Right renal pelvis (tissue), 4 donors: Measurements from ENCODE around the gene PERCC1. TPM values are rescaled to one million over a fixed set of nuclear protein-coding genes. Genes with fewer than 3 reads are reported as not detected.

Source experiments
- polyA plus RNA-seq, 4 donors: library from polyadenylated mRNA; unstranded; fragments of 120-200 nt; gene quantifications; one replicate each; pipeline ENCODE4 v1.2.1, GENCODE V29; 2013; ENCODE audit not compliant: insufficient read length in 4 of 4

PERCC1 gene
- polyA plus RNA-seq, 4 donors, result 0.26 TPM; not detected in 3

Other genes starting within 250 kb of the PERCC1 start
- 1 to 10 TPM in 2 of 4 donors, under 1 TPM in 2; 0.47 to 1.6 (median 0.90) TPM for gene TPSG1, start 205.8 kb upstream of the PERCC1 start, polyA plus RNA-seq
- under 1 TPM in 1 of 4 donors, not detected in 3; 0.16 TPM for gene TPSB2, start 200.9 kb upstream of the PERCC1 start, polyA plus RNA-seq
- under 1 TPM in 3 of 4 donors, not detected in 1; 0.09 to 0.36 (median 0.25) TPM for gene TPSAB1, start 190.4 kb upstream of the PERCC1 start, polyA plus RNA-seq
- under 1 TPM in 1 of 4 donors, not detected in 3; 0.55 TPM for gene TPSD1, start 175.0 kb upstream of the PERCC1 start, polyA plus RNA-seq
- gene UBE2I, start 121.4 kb upstream of the PERCC1 start, polyA plus RNA-seq, result 100 to 1,000 TPM; 169 to 186 (median 176) TPM
- gene BAIAP3, start 97.4 kb upstream of the PERCC1 start, polyA plus RNA-seq, result 1 to 10 TPM; 3.9 to 8.5 (median 4.7) TPM
- gene TSR3, start 79.2 kb upstream of the PERCC1 start, polyA plus RNA-seq, result 10 to 100 TPM; 37.9 to 62.9 (median 46.1) TPM
- 10 to 100 TPM; 57.3 to 69.5 (median 60.3) TPM for gene GNPTG, start 79.1 kb upstream of the PERCC1 start, polyA plus RNA-seq
- gene UNKL, start 16.4 kb upstream of the PERCC1 start, polyA plus RNA-seq, result 10 to 100 TPM; 14.2 to 21.1 (median 17.0) TPM
- 10 to 100 TPM; 12.5 to 18.3 (median 14.8) TPM for gene UQCC4, start 10.3 kb upstream of the PERCC1 start, polyA plus RNA-seq
- gene CCDC154, start 13.5 kb downstream of the PERCC1 start, polyA plus RNA-seq, result 1 to 10 TPM; 2.2 to 3.5 (median 2.7) TPM
- gene CLCN7, start 44.0 kb downstream of the PERCC1 start, polyA plus RNA-seq, result 10 to 100 TPM; 43.4 to 62.1 (median 48.6) TPM
- under 1 TPM in 1 of 4 donors, not detected in 3; 0.04 TPM for gene PTX4, start 57.9 kb downstream of the PERCC1 start, polyA plus RNA-seq
- 10 to 100 TPM; 25.9 to 48.7 (median 30.5) TPM for gene TELO2, start 62.3 kb downstream of the PERCC1 start, polyA plus RNA-seq
- 10 to 100 TPM; 18.8 to 28.5 (median 20.6) TPM for gene TMEM204, start 102.6 kb downstream of the PERCC1 start, polyA plus RNA-seq
- 10 to 100 TPM; 37.3 to 43.5 (median 39.3) TPM for gene IFT140, start 181.0 kb downstream of the PERCC1 start, polyA plus RNA-seq
- gene CRAMP1, start 181.3 kb downstream of the PERCC1 start, polyA plus RNA-seq, result 10 to 100 TPM; 16.8 to 21.2 (median 19.0) TPM
- gene JPT2, start 247.2 kb downstream of the PERCC1 start, polyA plus RNA-seq, result 10 to 100 TPM; 76.4 to 95.3 (median 82.2) TPM